Measurements from ENCODE around the gene ELAVL1. TPM values are rescaled to one million over a fixed set of nuclear protein-coding genes. Genes with fewer than 3 reads are reported as not detected.
"Not testable (repeated sequence)": the region's sequence is repeated elsewhere in the genome, so short reads cannot be mapped to it uniquely, and the experiment has no call there.

Gene ELAVL1
- total RNA-seq, 6 experiments from 2014 or later = 105 to 127 (median 115) TPM

DNA sequence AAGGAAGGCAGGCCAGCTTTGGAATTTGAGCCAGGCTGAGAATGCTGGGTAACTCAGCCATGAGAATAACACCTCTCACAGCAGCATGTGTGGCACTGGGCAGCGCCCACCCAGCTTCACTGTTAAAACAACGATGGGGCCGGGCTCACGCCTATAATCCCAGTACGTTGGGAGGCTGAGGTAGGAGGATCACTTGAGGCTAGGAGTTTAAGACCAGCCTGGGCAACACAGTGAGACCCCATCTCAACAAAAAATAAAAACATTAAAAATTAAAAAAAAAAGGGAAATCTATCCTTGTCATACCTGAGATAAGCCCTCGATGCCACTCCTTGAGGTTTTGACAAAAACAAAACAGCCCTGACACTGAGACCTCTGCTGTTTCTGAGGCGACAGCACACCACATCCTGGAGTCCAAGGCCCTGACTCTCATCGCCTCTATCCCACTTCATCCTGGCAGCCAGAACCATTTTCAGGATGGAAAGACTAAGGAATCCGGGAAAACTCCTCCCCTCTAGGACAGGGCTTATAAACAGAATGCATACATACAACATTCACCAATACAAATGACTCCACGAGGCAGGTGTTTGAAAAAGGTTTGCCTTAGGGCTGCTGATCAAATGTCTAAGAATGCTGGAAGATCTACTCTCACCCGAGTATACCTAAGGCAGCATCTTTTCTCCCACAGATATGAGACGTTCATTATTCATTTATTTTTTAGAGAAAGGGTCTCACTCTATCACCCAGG is 39.3 kb downstream of the ELAVL1 start:
- no peak overlapping the region for H3K27ac Mint-ChIP-seq
- H3K36me3 Mint-ChIP-seq (ENCODE audit: low read depth) = peaks cover 12% of the 10 kb centered on the region
- H3K27me3 Mint-ChIP-seq (ENCODE audit: insufficient read depth) = no peaks in the 10 kb centered on the region
- TF ChIP-seq, protein P1, sequence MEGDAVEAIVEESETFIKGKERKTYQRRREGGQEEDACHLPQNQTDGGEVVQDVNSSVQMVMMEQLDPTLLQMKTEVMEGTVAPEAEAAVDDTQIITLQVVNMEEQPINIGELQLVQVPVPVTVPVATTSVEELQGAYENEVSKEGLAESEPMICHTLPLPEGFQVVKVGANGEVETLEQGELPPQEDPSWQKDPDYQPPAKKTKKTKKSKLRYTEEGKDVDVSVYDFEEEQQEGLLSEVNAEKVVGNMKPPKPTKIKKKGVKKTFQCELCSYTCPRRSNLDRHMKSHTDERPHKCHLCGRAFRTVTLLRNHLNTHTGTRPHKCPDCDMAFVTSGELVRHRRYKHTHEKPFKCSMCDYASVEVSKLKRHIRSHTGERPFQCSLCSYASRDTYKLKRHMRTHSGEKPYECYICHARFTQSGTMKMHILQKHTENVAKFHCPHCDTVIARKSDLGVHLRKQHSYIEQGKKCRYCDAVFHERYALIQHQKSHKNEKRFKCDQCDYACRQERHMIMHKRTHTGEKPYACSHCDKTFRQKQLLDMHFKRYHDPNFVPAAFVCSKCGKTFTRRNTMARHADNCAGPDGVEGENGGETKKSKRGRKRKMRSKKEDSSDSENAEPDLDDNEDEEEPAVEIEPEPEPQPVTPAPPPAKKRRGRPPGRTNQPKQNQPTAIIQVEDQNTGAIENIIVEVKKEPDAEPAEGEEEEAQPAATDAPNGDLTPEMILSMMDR (IDR thresholded peaks at IDR 0.05) = no peak
- H3K9me3 Mint-ChIP-seq = no peaks in the 10 kb centered on the region
- no peaks in the 10 kb centered on the region for H3K4me1 Mint-ChIP-seq (ENCODE audit: low read depth)
- DNase-seq = no peak
- no peak overlapping the region for H3K4me3 Mint-ChIP-seq

DNA sequence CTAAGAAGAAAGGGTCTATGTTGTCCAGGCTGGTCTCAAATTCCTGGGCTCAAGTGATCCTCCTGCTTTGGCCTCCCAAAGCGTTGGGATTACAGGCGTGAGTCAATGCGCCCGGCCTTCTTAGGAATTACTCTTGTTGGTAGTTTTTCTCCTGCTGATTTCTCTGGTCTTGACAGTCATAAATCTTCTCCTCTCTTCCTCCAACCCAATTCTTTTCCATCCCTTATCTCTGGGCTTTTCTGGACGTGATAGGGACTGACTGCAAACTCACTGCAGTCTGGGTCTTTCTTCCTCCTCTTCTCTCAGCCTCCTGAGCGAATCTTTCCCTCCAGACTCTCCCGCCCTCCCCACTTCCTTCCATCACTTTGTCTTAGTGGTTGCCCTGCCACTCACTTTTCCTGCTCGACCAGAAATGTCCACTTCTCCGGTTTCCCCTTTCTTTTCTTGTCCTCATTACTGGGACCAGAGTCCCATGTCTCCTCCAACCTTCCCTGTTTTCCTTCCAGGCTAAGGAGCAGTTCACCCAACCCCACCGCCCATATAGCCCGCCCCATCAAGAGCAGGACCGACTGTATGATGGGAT is 40.1 kb downstream of the ELAVL1 start:
- TF ChIP-seq, protein P1 (IDR thresholded peaks at IDR 0.05) = no peak
- Mint-ChIP-seq H3K27ac (no peak overlapping the region), H3K9me3 (no peaks in the 10 kb centered on the region), H3K36me3 (ENCODE audit: low read depth) (peaks cover 12% of the 10 kb centered on the region), H3K4me1 (ENCODE audit: low read depth) (no peaks in the 10 kb centered on the region), H3K4me3 (no peak overlapping the region), H3K27me3 (ENCODE audit: insufficient read depth) (no peaks in the 10 kb centered on the region)
- DNase-seq = no peak

DNA sequence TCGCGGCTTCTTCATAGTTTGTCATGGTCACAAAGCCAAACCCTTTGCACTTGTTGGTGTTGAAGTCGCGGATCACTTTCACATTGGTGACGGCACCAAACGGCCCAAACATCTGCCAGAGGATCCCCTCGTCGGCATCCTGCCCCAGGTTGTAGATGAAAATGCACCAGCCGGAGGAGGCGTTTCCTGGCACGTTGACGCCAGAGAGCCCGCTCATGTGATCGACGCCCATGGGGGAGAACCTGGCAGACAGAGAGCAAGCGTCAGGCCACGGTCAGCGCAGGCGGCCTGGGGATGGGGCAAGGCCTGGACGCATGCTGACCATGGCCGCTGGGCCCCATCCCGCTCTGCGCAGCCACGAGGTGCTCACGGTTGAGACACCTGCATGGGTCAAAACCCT is 41.9 kb downstream of the ELAVL1 start:
- H3K27ac Mint-ChIP-seq = no peak overlapping the region
- peaks cover 12% of the 10 kb centered on the region for H3K36me3 Mint-ChIP-seq (ENCODE audit: low read depth)
- H3K27me3 Mint-ChIP-seq (ENCODE audit: insufficient read depth) = no peaks in the 10 kb centered on the region
- no peak overlapping the region for H3K4me3 Mint-ChIP-seq
- no peak for DNase-seq
- TF ChIP-seq, protein P1 (IDR thresholded peaks at IDR 0.05) = no peak
- H3K4me1 Mint-ChIP-seq (ENCODE audit: low read depth) = no peaks in the 10 kb centered on the region
- no peaks in the 10 kb centered on the region for H3K9me3 Mint-ChIP-seq

DNA sequence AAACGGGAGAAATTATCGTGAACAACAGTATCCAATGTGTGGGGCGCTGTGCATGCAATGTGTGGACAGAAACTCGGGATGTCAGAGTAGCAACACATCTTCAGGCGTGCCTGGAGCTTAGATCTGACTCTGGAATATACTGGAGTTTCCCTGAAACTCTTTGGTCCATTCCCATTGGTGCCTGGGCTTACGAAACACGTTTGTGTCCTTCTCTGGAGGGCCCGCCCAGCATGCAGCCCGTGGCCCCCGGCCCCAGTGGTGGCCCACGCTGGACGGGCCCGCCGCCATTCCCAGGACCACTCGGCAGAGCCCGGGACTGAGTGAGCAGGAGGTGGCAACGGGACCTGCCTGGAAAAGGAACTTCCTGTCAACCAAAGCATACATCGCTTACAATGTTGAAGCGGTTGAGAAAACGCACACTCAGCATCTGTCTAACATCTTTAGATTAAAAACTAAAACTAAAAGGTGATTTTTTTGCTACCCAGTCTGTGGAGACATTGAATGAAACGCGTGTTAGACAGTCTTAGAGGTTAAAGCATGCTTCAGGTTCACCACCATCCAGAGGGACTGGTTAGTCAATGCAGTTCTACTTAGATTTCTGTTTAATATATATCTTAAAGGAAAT is 42.7 kb downstream of the ELAVL1 start:
- H3K4me3 Mint-ChIP-seq = no peak overlapping the region
- H3K27me3 Mint-ChIP-seq (ENCODE audit: insufficient read depth) = no peaks in the 10 kb centered on the region
- no peaks in the 10 kb centered on the region for H3K4me1 Mint-ChIP-seq (ENCODE audit: low read depth)
- no peak for DNase-seq
- TF ChIP-seq, protein P1 (IDR thresholded peaks at IDR 0.05) = no peak
- H3K9me3 Mint-ChIP-seq = no peaks in the 10 kb centered on the region
- H3K36me3 Mint-ChIP-seq (ENCODE audit: low read depth) = peaks cover 12% of the 10 kb centered on the region
- no peak overlapping the region for H3K27ac Mint-ChIP-seq

DNA sequence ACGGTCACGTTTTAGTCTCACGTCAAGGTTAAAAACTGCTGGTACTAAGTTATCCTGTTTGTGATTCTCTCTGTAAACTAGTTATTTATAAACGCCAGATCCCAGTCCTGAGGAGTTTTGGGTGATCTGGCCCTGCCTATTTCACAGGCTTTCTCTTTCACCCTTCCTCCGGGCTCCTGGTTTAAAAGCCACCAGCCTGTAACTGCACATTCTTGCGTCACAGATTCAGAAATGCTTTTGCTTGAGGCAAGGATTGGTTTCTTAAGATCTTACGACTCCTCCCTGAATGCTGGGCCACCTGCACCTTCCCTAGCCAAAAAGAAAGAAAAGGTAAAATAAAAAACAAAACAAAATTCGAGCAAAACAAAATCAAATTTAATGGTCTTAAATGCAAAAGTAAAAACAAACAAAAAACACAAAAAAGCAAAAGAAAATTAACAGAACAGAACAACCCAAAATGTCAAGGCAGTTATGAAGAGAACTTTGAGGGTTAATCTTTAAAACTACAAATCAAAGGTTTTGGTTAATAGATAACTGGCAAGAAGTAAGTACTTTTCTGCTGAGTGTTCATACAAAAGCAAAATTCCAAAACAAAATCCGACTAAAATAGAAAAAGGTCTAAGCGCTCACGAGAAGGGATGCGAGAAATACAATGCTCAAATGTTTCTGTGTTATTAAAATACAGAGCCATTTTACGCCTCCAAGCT is 43.4 kb downstream of the ELAVL1 start:
- no peaks in the 10 kb centered on the region for H3K9me3 Mint-ChIP-seq
- DNase-seq = no peak
- peaks cover 7% of the 10 kb centered on the region for H3K36me3 Mint-ChIP-seq (ENCODE audit: low read depth)
- TF ChIP-seq, protein P1 (IDR thresholded peaks at IDR 0.05) = no peak
- no peak overlapping the region for H3K4me3 Mint-ChIP-seq
- H3K27me3 Mint-ChIP-seq (ENCODE audit: insufficient read depth) = no peaks in the 10 kb centered on the region
- no peak overlapping the region for H3K27ac Mint-ChIP-seq
- no peaks in the 10 kb centered on the region for H3K4me1 Mint-ChIP-seq (ENCODE audit: low read depth)

DNA sequence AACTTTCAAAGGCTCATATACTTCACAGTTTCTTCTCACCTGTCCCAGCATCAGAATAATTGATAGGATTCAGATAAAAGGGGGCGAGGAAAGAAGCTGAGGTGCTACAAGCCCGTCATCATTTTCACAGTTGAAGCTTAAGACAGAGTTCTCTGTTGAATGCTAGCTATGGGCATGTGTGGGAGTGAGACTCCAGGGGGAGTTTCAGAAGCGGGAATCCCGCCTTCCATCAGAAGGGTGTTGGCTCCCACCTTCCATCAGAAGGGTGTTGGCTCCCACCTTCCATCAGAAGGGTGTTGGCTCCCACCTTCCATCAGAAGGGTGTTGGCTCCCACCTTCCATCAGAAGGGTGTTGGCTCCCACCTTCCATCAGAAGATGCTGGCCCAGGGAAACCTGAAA is 44.4 kb downstream of the ELAVL1 start:
- not testable (repeated sequence) for DNase-seq; H3K4me3 Mint-ChIP-seq; H3K36me3 Mint-ChIP-seq (ENCODE audit: low read depth); H3K27me3 Mint-ChIP-seq (ENCODE audit: insufficient read depth); H3K4me1 Mint-ChIP-seq (ENCODE audit: low read depth); H3K9me3 Mint-ChIP-seq; H3K27ac Mint-ChIP-seq
